K562 (cell line): Measurements from ENCODE around the gene SLC32A1.

Experiments
- EP300 ChIP-seq: IDR thresholded peaks from 2 replicates; pipeline ENCODE4 v1.6.1; 2012; ENCODE audit warnings: low read length, improper control_type of control experiment
- GTF2F1 ChIP-seq: IDR thresholded peaks from 2 replicates; pipeline ENCODE4 v1.6.1; 2011; ENCODE audit warnings: low read depth, low read length, improper control_type of control experiment
- POLR2A ChIP-seq: fragments of 450-650 bp; conservative IDR thresholded peaks from 2 replicates; pipeline ENCODE4 v1.6.1; 2016

DNA sequence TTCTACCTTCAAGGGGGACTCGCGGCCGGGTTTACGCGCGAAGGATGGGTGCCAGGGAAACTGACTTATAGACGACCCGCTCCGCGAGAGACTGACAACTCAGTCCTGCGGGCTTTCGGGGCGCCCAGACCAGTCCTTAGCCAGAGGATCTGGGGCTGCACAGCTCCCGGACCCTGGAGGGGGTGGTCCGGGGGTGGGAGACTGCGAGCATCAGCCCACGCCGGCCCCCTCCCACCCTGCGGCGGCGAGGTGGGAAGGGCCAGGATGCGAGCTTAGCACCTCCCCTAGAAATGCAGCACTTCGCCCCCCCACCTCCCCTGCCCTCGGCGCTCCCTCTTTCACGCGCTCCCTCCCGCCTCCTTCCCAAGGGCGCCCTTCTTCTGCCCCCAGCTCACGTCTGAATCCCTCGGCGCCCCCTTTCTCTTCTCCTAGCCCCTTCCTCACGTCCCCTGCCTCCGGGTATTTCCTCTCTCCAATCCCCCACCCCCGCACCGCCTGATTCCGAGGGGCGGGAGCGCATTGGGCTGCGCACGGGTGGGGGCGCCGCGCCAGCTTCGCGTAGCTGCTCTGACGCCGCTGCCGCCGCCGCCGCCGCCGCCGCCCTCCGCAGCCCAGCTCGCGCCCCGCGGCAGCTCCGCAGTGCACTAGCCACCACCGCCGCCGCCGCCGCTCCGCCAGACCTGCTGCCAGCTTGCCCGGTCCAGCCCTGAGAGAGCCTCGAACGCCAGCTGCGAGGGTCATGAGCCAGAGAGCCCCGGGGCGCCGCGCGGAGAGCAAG, at the start of gene SLC32A1:
- TF ChIP-seq EP300 = no peak
- no peak for TF ChIP-seq POLR2A
- TF ChIP-seq GTF2F1 = no peak
